K562 (cell line): Measurements from ENCODE around the gene C18orf63. TPM values are rescaled to one million over a fixed set of nuclear protein-coding genes. Genes with fewer than 3 reads are reported as not detected.

Source experiments
- BRF1 ChIP-seq: IDR thresholded peaks from 3 replicates; pipeline ENCODE4 v1.6.1; 2011; ENCODE audit warnings: borderline replicate concordance, mild to moderate bottlenecking; ENCODE audit not compliant: insufficient read length; ENCODE audit errors: extremely low read depth
- CEBPB ChIP-seq: fragments of 450-650 bp; IDR thresholded peaks from 2 replicates; pipeline ENCODE4 v1.6.1; 2016; ENCODE audit warnings: missing genetic modification characterization, missing compliant biosample characterization
- CREB1 ChIP-seq, 2 experiments: sonication (generic) in 1 of 2; formaldehyde crosslinking in 1 of 2; IDR thresholded peaks; 2 replicates each; pipeline versions ENCODE4 v1.6.1 to v1.8.0; 2012 to 2022; ENCODE audit warnings: inconsistent platforms in 1 of 2, mild to moderate bottlenecking in 1 of 2, missing genetic modification reagents in 1 of 2, moderate library complexity in 1 of 2
- DEAF1 ChIP-seq: fragments of 450-650 bp; formaldehyde crosslinking; IDR thresholded peaks from 2 replicates; pipeline ENCODE4 v1.4.0; 2020; ENCODE audit warnings: mild to moderate bottlenecking, moderate library complexity
- KLF1 ChIP-seq: fragments of 450-650 bp; IDR thresholded peaks from 2 replicates; pipeline ENCODE4 v1.6.1; 2016; ENCODE audit warnings: missing genetic modification characterization, missing compliant biosample characterization
- MGA ChIP-seq: fragments of 450-650 bp; IDR thresholded peaks from 2 replicates; pipeline ENCODE4 v1.6.1; 2016; ENCODE audit warnings: mild to moderate bottlenecking, moderate library complexity
- RBM25 ChIP-seq: fragments of 200-400 bp; formaldehyde crosslinking; IDR thresholded peaks from 2 replicates; pipeline ENCODE4 v1.6.1; 2018; ENCODE audit warnings: low read length, low read depth, moderate library complexity; ENCODE audit not compliant: severe bottlenecking
- SAFB2 ChIP-seq: fragments of 200-400 bp; formaldehyde crosslinking; IDR thresholded peaks from 2 replicates; pipeline ENCODE4 v1.6.1; 2018; ENCODE audit warnings: borderline replicate concordance, low read length, low read depth, moderate library complexity; ENCODE audit not compliant: severe bottlenecking
- SMAD2 ChIP-seq: fragments of 150-350 bp; IDR thresholded peaks from 2 replicates; pipeline ENCODE4 v1.6.1; 2014; ENCODE audit warnings: low read depth, mild to moderate bottlenecking, low read length
- ZFP91 ChIP-seq: sonication (generic); formaldehyde crosslinking; IDR thresholded peaks from 2 replicates; pipeline ENCODE4 v1.8.0; 2022; ENCODE audit warnings: mild to moderate bottlenecking, missing genetic modification reagents
- ZNF778 ChIP-seq: fragments of 450-650 bp; formaldehyde crosslinking; IDR thresholded peaks from 2 replicates; pipeline ENCODE4 v1.4.0; 2020; ENCODE audit warnings: mild to moderate bottlenecking, moderate library complexity
- ZNF79 ChIP-seq: fragments of 250-450 bp; sonication (Bioruptor Pico); IDR thresholded peaks from 2 replicates; pipeline ENCODE4 v1.4.0; 2020; ENCODE audit warnings: low read depth, mild to moderate bottlenecking, moderate library complexity
- polyA plus RNA-seq, 8 experiments: library from polyadenylated mRNA; depleted of rRNA in 4 of 8; stranded (reverse) in 5 of 8; unstranded in 3 of 8; fragments of >200 nt; fragmentation: Nextera tagmentation in 2 of 8; fragmentation: Illumina TruSeq in 1 of 8; extraction: Ambion mirVana in 2 of 8; extraction: Trizol in 1 of 8; gene quantifications; 2 replicates each; pipeline versions ENCODE4 v1.2.1 to v1.2.3, GENCODE V29; 2011 to 2014; ENCODE audit warnings: inconsistent platforms in 1 of 8, missing spikeins in 1 of 8
- total RNA-seq, 7 experiments: library from RNA; depleted of rRNA in 6 of 7; stranded (reverse); fragments of >200 nt in 6 of 7; fragmentation: Illumina TruSeq in 2 of 7; extraction: Trizol in 2 of 7; gene quantifications; 2 replicates each; pipeline versions ENCODE4 v1.2.1 to v1.2.3, GENCODE V29; 2011 to 2021; ENCODE audit warnings: low replicate concordance in 1 of 7

The C18orf63 gene
- total and polyA plus RNA-seq, 9 of the 15 experiments (the other 6 are each of a cell fraction or from before 2014, with no cell fraction given) = not detected

DNA sequence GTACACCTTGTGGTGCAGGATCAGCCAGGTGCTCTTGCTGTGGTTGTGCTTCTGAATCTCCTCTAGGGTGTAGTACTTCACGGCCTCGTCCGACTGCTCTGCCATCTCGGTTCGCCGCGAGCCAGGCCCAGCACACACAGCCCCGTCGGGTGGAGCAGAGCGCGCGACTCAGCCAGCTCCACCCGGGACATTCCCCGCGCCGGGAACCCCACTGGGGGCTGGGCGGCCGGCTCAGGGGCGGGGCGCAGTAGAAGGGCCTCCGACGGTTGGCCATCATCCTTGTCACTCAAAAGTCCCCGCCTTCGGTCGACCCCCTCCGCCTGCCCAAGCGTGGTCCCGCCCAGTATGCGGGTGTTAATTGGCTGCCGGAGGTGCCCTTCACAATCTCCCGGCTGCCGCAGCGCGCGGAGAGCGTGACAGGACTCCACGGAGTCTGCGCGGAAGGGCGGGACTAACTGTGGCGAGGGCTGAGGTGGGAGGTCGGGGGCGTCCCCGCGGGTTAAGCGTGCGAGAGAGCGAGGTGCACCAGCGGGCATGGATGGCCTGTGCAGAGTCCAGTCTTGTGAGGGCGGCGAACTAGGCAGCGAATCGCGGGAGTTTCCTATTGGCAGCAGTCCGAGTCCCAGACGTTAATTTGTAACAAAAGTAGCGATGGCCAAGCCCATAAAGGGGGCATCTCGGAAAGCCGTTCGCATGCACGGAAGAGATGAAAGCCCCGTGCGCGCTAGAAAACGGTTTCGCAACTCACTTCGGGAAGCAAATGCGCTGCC, 23.7 kb upstream of the C18orf63 start, which contains the start of gene CYB5A (continued):
- TF ChIP-seq ZFP91 (CRISPR knock-in tag) = no peak
- TF ChIP-seq ZNF79 (CRISPR knock-in tag) = no peak
- TF ChIP-seq CEBPB (tag) = 0 out of 2 replicates have a peak, but pooled peaks have one; percentile 47
- no peak for TF ChIP-seq DEAF1 (CRISPR knock-in tag)
- no peak for TF ChIP-seq SAFB2
- no peak for TF ChIP-seq SMAD2
- TF ChIP-seq CREB1 (IDR thresholded peaks at IDR 0.05) = no peak
- TF ChIP-seq CREB1 (CRISPR knock-in tag; IDR thresholded peaks at IDR 0.05) = peak; percentile 27; the same call in 1 of the 2 replicates
- no peak for TF ChIP-seq ZNF778 (CRISPR knock-in tag)
- TF ChIP-seq MGA = 0 out of 2 replicates have a peak, but pooled peaks have one; percentile 31
- no peak for TF ChIP-seq BRF1
- no peak for TF ChIP-seq KLF1 (tag)
- TF ChIP-seq RBM25 = peak; percentile 67
